Activated CD4-positive, alpha-beta T cell treated with anti-CD3 and anti-CD28 coated beads, Interleukin-2, Interleukin-6, amounts not matched to agents 100 ng/mL and 50 ng/mL, durations not matched to agents 16 hours and 8 hours (primary cell): ENCODE results near the gene ANKRD35.
A peak's percentile ranks its signal among the peaks of the same experiment; 100 is the strongest.

Experiments used
- DNase-seq: peaks from one replicate; pipeline ENCODE4 v3.0.0-alpha.2; 2020

The ANKRD35 gene

GRCh38 chr1:145892486-145893087 lies 6.9 kb upstream of the ANKRD35 start:
- DNase-seq, result no peak

- DNase-seq, result peak; percentile 58
Observed at GRCh38 chr1:145891587-145892485, 6.2 kb upstream of the ANKRD35 start.

GRCh38 chr1:145891143-145891542 lies 5.5 kb upstream of the ANKRD35 start:
- DNase-seq, result no peak

- no peak for DNase-seq
Observed at GRCh38 chr1:145889722-145890121, 4.1 kb upstream of the ANKRD35 start.

GRCh38 chr1:145887631-145888030 lies 2.0 kb upstream of the ANKRD35 start:
- DNase-seq, result no peak

- no peak for DNase-seq
Observed at GRCh38 chr1:145886816-145887215, 1.1 kb upstream of the ANKRD35 start.

GRCh38 chr1:145886390-145886789 lies 724 bp upstream of the ANKRD35 start:
- DNase-seq, result no peak

- DNase-seq, result no peak
Observed at GRCh38 chr1:145884675-145885074, 991 bp downstream of the ANKRD35 start.

- DNase-seq, result no peak
Observed at GRCh38 chr1:145879775-145880174, 5.9 kb downstream of the ANKRD35 start.

GRCh38 chr1:145878724-145879123 lies 6.9 kb downstream of the ANKRD35 start:
- no peak for DNase-seq

- DNase-seq, result no peak
Observed at GRCh38 chr1:145877923-145878486, 7.7 kb downstream of the ANKRD35 start.

GRCh38 chr1:145874646-145875045 lies 11.0 kb downstream of the ANKRD35 start:
- no peak for DNase-seq

- peak; percentile 51 for DNase-seq
Observed at GRCh38 chr1:145871994-145872924, 13.4 kb downstream of the ANKRD35 start.

GRCh38 chr1:145868232-145868631 lies 17.4 kb downstream of the ANKRD35 start:
- DNase-seq, result no peak

GRCh38 chr1:145863282-145864018 lies 22.2 kb downstream of the ANKRD35 start:
- no peak for DNase-seq

- peak; percentile 80 for DNase-seq
Observed at GRCh38 chr1:145859491-145860023, 26.1 kb downstream of the ANKRD35 start.

- peak; percentile 94 for DNase-seq
Observed at GRCh38 chr1:145858901-145859490, 26.7 kb downstream of the ANKRD35 start, which contains the start of gene PIAS3. TSS of gene PIAS3 (minus strand) at chr1:145859081. CDS start at chr1:145858990, 91 bp downstream.

GRCh38 chr1:145858238-145858900 lies 27.3 kb downstream of the ANKRD35 start:
- DNase-seq, result peak; percentile 63

- no peak for DNase-seq
Observed at GRCh38 chr1:145857170-145857569, 28.5 kb downstream of the ANKRD35 start.

GRCh38 chr1:145855426-145855948 lies 30.2 kb downstream of the ANKRD35 start:
- no peak for DNase-seq
